Gastrocnemius medialis (tissue), 4 donors: ENCODE results near the gene MGST2. TPM values are rescaled to one million over a fixed set of nuclear protein-coding genes. Genes with fewer than 3 reads are reported as not detected.

Source experiments
- ATAC-seq, 2 donors: fragments of 150-250 bp; one replicate each; pipeline ENCODE4 v1.9.1; 2016
- DNase-seq, 2 donors: peaks; one replicate each; pipeline ENCODE4 v3.0.0-alpha.2; 2019
- H3K27ac ChIP-seq, 4 donors: fragments of 200-600 bp; sonication (generic); 1 replicate in 1 of 4; 2 replicates in 3 of 4; pipeline ENCODE4 v1.5.1; 2016 to 2018; ENCODE audit warnings: mild to moderate bottlenecking in 2 of 4, moderate library complexity in 1 of 4
- H3K27me3 ChIP-seq, 3 donors: fragments of 200-600 bp; sonication (generic) in 2 of 3; 1 replicate in 1 of 3; 2 replicates in 2 of 3; pipeline versions ENCODE4 v1.5.1 to v1.6.0; 2016 to 2019; ENCODE audit warnings: mild to moderate bottlenecking in 1 of 3, moderate library complexity in 1 of 3
- H3K36me3 ChIP-seq, 2 donors: fragments of 200-600 bp; sonication (generic) in 1 of 2; one replicate each; pipeline ENCODE4 v1.5.1; 2017 to 2018
- H3K4me1 ChIP-seq, 2 donors: fragments of 200-600 bp; sonication (generic) in 1 of 2; one replicate each; pipeline ENCODE4 v1.5.1; 2016 to 2017; ENCODE audit warnings: mild to moderate bottlenecking in 2 of 2
- H3K4me3 ChIP-seq, 4 donors: fragments of 200-600 bp; sonication (generic) in 3 of 4; 1 replicate in 1 of 4; 2 replicates in 3 of 4; pipeline ENCODE4 v1.5.1; 2016 to 2019; ENCODE audit warnings: mild to moderate bottlenecking in 2 of 4
- H3K9me3 ChIP-seq, 3 donors: fragments of 200-600 bp; sonication (generic) in 2 of 3; 1 replicate in 1 of 3; 2 replicates in 2 of 3; pipeline ENCODE4 v1.5.1; 2016 to 2019
- POLR2A ChIP-seq, 2 donors: fragments of 450-650 bp; IDR thresholded peaks; one replicate each; pipeline ENCODE4 v1.6.1; 2017; ENCODE audit warnings: antibody characterized with exemption in 2 of 2, mild to moderate bottlenecking in 2 of 2, moderate library complexity in 2 of 2
- in situ Hi-C, 4 donors: fragments of 200-750 bp; cut with MboI; loops; one replicate each; pipeline versions ENCODE4 v1.15.0 to v1.8.0; 2017; ENCODE audit warnings: low sequenced_read_pairs in 4 of 4
- intact Hi-C: fragments of 100-400 bp; cut with DNase I; formaldehyde crosslinking; loops from one replicate; pipeline ENCODE4 v1.15.1; 2023; ENCODE audit warnings: low total_unique reads
- total RNA-seq, 4 donors: library from RNA; depleted of rRNA; stranded (reverse); fragments of >200 nt; gene quantifications; one replicate each; pipeline versions ENCODE4 v1.1.0 to v1.2.3, GENCODE V29; 2016
- TF ChIP-seq, protein P1 (sequence below), 5 experiments: fragments of 450-650 bp in 3 of 5; fragments of 200-600 bp in 2 of 5; sonication (generic) in 2 of 5; IDR thresholded peaks in 4 of 5; conservative IDR thresholded peaks in 1 of 5; 1 replicate in 4 of 5; 2 replicates in 1 of 5; pipeline ENCODE4 v1.5.1; 2016 to 2019; ENCODE audit warnings: antibody characterized with exemption in 5 of 5, mild to moderate bottlenecking in 3 of 5, moderate library complexity in 3 of 5

MGST2 gene
- total RNA-seq, 4 donors from 2014 or later = 17.3 to 38.6 (median 30.9) TPM

DNA sequence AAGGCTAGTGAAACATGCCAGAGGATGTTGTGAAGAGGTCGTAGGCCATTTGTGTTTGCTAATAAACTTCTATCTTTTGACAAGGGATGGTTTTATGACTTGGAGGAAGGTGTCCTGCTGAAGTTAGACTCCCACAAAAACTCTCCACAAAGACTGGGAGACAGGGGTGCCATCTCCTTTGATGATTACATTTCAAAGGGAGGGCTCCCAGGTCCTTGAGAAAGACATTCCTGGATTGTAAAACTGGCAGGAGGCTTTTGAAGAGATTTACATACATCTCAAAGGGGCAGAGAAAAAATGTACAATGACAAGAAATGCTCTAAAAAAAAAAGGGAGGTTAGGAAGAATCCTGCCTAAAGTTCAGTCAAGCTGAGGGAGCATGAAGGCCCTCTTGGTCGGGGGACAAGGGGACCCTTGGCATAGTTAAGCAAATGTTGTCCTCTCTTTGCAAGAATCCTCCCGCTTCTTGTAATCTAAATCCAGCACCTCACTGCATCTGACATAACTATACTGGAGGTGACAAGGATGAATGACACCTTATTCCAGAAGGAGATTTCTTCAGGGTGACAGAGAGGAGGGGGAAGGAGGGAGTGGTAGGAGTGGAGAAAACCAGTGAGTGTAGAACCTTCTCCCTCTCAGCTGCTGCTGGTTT is 41.1 kb upstream of the MGST2 start:
- Histone ChIP-seq H3K9me3 (no peaks in the 10 kb centered on the region), H3K4me1 (peaks cover 0 to 5% of the 10 kb centered on the region in 2 donors), H3K27me3 (no peaks in the 10 kb centered on the region), H3K36me3 (no peaks in the 10 kb centered on the region), H3K4me3 (no peak overlapping the region), H3K27ac (no peak overlapping the region)
- TF ChIP-seq, protein P1, sequence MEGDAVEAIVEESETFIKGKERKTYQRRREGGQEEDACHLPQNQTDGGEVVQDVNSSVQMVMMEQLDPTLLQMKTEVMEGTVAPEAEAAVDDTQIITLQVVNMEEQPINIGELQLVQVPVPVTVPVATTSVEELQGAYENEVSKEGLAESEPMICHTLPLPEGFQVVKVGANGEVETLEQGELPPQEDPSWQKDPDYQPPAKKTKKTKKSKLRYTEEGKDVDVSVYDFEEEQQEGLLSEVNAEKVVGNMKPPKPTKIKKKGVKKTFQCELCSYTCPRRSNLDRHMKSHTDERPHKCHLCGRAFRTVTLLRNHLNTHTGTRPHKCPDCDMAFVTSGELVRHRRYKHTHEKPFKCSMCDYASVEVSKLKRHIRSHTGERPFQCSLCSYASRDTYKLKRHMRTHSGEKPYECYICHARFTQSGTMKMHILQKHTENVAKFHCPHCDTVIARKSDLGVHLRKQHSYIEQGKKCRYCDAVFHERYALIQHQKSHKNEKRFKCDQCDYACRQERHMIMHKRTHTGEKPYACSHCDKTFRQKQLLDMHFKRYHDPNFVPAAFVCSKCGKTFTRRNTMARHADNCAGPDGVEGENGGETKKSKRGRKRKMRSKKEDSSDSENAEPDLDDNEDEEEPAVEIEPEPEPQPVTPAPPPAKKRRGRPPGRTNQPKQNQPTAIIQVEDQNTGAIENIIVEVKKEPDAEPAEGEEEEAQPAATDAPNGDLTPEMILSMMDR (IDR thresholded peaks at IDR 0.05 in 4 of 5, conservative IDR thresholded peaks at IDR 0.05 in 1 of 5) = no peak
- TF ChIP-seq POLR2A (IDR thresholded peaks at IDR 0.05) = no peak
- intact Hi-C loops = no loop called here
- DNase-seq (no peak), ATAC-seq (no peak)
- in situ Hi-C loops = loop anchor here in 1 of 4 donors (25.0 kb wide), 1 partner anchor 587 kb away; no protein-coding TSS in a partner anchor

DNA sequence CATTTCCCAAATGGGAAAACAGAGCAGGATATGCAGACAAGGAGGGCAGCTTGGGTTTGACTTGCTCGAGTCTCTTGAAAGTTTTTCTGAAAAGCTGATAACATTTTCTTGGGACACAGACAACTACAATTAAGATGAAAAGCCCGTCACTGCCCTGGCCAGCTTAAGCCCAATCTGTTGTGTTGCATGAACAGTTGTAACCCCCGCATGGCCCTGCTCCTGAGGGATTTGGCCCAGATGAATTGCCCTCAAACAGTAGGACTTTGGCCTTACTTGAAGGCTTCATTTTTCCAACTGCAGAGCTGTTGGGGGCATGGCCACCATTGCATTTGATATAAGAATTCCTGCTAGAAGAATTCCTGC is 40.5 kb upstream of the MGST2 start:
- Histone ChIP-seq H3K4me3 (no peak overlapping the region), H3K9me3 (no peaks in the 10 kb centered on the region), H3K36me3 (no peaks in the 10 kb centered on the region), H3K27ac (no peak overlapping the region), H3K4me1 (peaks cover 0 to 6% of the 10 kb centered on the region in 2 donors), H3K27me3 (no peaks in the 10 kb centered on the region)
- intact Hi-C loops (no loop called here), in situ Hi-C loops (loop anchor here in 1 of 4 donors (25.0 kb wide), 1 partner anchor 588 kb away; no protein-coding TSS in a partner anchor)
- DNase-seq (no peak), ATAC-seq (no peak)
- TF ChIP-seq, protein P1 (IDR thresholded peaks at IDR 0.05 in 4 of 5, conservative IDR thresholded peaks at IDR 0.05 in 1 of 5) = no peak
- TF ChIP-seq POLR2A (IDR thresholded peaks at IDR 0.05) = no peak

DNA sequence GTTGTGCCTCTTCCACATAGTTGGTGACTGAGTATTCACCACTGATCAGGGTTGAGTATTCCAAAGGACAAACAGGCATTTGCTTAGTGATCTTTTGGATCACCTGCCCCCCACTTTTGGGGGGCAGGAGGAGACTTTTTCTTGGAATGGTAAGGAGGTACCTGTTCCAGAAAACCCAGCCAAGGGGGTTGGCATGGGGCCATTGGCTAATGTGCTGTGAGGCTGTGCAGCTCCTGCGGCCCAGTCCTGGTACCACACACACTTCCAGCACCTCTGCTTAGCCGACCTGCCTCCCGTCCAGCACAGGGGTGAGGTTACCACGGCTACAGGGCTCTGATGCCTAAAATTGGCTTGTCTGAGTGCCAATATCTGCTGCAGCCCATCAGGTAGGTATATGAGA is 40.1 kb upstream of the MGST2 start:
- intact Hi-C loops = no loop called here
- H3K4me1 ChIP-seq = peaks cover 0 to 6% of the 10 kb centered on the region in 2 donors
- no peaks in the 10 kb centered on the region for H3K36me3 ChIP-seq
- no peaks in the 10 kb centered on the region for H3K9me3 ChIP-seq
- DNase-seq = no peak
- no peak overlapping the region for H3K27ac ChIP-seq
- in situ Hi-C loops = loop anchor here in 1 of 4 donors (25.0 kb wide), 1 partner anchor 588 kb away; no protein-coding TSS in a partner anchor
- H3K4me3 ChIP-seq = no peak overlapping the region
- H3K27me3 ChIP-seq = no peaks in the 10 kb centered on the region
- no peak for ATAC-seq
- TF ChIP-seq, protein P1 (IDR thresholded peaks at IDR 0.05 in 4 of 5, conservative IDR thresholded peaks at IDR 0.05 in 1 of 5) = no peak
- no peak for TF ChIP-seq POLR2A (IDR thresholded peaks at IDR 0.05)

DNA sequence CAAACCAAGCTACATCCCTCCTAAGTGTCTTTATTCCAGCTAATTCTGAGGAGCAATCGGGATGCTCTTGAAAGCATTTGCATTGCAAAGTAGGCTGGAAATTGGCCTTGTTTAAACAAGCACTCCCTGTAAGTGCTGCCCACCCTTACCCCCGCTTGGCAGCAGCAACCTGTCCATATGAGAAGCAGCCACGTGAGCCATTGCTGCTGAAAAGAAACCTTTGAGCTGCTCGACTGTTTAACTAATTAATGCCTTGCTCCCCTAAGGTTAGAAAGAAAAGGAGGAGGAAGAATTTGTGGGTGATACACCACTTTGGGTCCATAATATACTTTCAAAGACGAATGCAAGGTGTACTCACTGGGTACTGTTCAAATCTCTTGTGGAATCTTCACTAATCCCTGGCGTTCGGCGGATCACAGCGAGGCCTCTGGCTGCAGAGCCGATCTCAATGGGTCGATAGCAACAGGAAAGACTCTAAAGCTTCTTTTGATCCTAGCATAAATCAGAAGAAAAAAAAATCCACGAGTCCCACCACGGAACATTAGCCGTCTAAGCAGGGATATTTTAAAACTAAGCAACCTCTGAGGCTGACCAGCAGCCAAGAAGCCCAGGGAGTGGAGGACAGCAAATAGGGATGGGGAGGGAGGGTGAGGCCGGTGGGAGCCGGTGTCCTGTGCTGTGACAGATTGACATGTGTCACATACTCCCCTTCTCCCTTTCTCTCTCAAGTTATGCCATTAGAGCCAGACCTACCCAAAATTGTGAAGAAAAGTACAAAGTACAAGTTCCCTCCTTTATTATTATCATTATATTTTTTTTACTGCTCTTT is 37.2 kb upstream of the MGST2 start:
- no peak overlapping the region for H3K27ac ChIP-seq
- no peak overlapping the region for H3K4me3 ChIP-seq
- no peaks in the 10 kb centered on the region for H3K9me3 ChIP-seq
- in situ Hi-C loops = loop anchor here in 1 of 4 donors (25.0 kb wide), 1 partner anchor 591 kb away; no protein-coding TSS in a partner anchor
- no peak for DNase-seq
- H3K4me1 ChIP-seq = peaks cover 0 to 6% of the 10 kb centered on the region in 2 donors
- ATAC-seq = no peak
- intact Hi-C loops = no loop called here
- TF ChIP-seq, protein P1 (IDR thresholded peaks at IDR 0.05 in 4 of 5, conservative IDR thresholded peaks at IDR 0.05 in 1 of 5) = no peak
- no peak for TF ChIP-seq POLR2A (IDR thresholded peaks at IDR 0.05)
- no peaks in the 10 kb centered on the region for H3K36me3 ChIP-seq
- H3K27me3 ChIP-seq = no peaks in the 10 kb centered on the region
